Prostate gland (tissue), 2 donors: ENCODE data around the gene ZNF540. TPM values are rescaled to one million over a fixed set of nuclear protein-coding genes. Genes with fewer than 3 reads are reported as not detected.
A peak's percentile ranks its signal among the peaks of the same experiment; 100 is the strongest.

ENCODE experiments used
- DNase-seq: peaks from one replicate; pipeline ENCODE4 v3.0.0-alpha.2; 2019; ENCODE audit warnings: low spot score
- H3K27ac ChIP-seq, 2 donors: fragments of 200-600 bp; sonication (generic); 2 replicates each; pipeline ENCODE4 v1.5.1; 2017 to 2019
- H3K27me3 ChIP-seq: fragments of 200-600 bp; sonication (generic); replicated peaks from 2 replicates; pipeline ENCODE4 v1.5.1; 2019; ENCODE audit not compliant: insufficient read depth
- H3K36me3 ChIP-seq, 2 donors: fragments of 200-600 bp; sonication (generic); 1 replicate in 1 of 2; 2 replicates in 1 of 2; pipeline versions ENCODE4 v1.5.1 to v1.8.1; 2017 to 2019
- H3K4me1 ChIP-seq: fragments of 200-600 bp; sonication (generic); replicated peaks from 2 replicates; pipeline ENCODE4 v1.5.1; 2019
- H3K4me3 ChIP-seq, 2 donors: fragments of 200-600 bp; sonication (generic); 2 replicates each; pipeline ENCODE4 v1.5.1; 2017 to 2019
- H3K9me3 ChIP-seq: fragments of 200-600 bp; sonication (generic); 2 replicates; pipeline ENCODE4 v1.5.1; 2017
- POLR2A ChIP-seq: fragments of 450-650 bp; IDR thresholded peaks from one replicate; pipeline ENCODE4 v1.6.1; 2016; ENCODE audit warnings: antibody characterized with exemption, mild to moderate bottlenecking
- POLR2AphosphoS5 ChIP-seq: sonication (generic); formaldehyde crosslinking; IDR thresholded peaks from one replicate; pipeline ENCODE4 v1.6.1; 2017; ENCODE audit warnings: antibody characterized with exemption
- WGBS: methylation state at CpG from one replicate; pipeline ENCODE4 v1.1.5; 2018; 5-methylcytosine and 5-hydroxymethylcytosine counted together
- intact Hi-C: fragments of 100-400 bp; cut with DNase I; formaldehyde crosslinking; loops from one replicate; pipeline ENCODE4 v1.14.2; 2022
- total RNA-seq, 2 donors: library from RNA; depleted of rRNA; stranded (reverse); fragments of >200 nt; gene quantifications; one replicate each; pipeline ENCODE4 v1.1.0, GENCODE V29; 2016
- TF ChIP-seq, protein P1 (sequence below), 4 experiments: fragments of 200-600 bp in 2 of 4; fragments of 450-650 bp in 2 of 4; sonication (generic) in 2 of 4; IDR thresholded peaks; 1 replicate in 3 of 4; 2 replicates in 1 of 4; pipeline ENCODE4 v1.5.1; 2016 to 2019; ENCODE audit warnings: antibody characterized with exemption in 4 of 4, mild to moderate bottlenecking in 2 of 4, moderate library complexity in 2 of 4

ZNF540 gene
- total RNA-seq, 2 donors from 2014 or later, result 2.9 to 3.1 TPM

- no peak for DNase-seq
- no peak overlapping the region for H3K27ac ChIP-seq
- peaks cover 5% of the 10 kb centered on the region in 2 donors for H3K36me3 ChIP-seq
- TF ChIP-seq, protein P1, sequence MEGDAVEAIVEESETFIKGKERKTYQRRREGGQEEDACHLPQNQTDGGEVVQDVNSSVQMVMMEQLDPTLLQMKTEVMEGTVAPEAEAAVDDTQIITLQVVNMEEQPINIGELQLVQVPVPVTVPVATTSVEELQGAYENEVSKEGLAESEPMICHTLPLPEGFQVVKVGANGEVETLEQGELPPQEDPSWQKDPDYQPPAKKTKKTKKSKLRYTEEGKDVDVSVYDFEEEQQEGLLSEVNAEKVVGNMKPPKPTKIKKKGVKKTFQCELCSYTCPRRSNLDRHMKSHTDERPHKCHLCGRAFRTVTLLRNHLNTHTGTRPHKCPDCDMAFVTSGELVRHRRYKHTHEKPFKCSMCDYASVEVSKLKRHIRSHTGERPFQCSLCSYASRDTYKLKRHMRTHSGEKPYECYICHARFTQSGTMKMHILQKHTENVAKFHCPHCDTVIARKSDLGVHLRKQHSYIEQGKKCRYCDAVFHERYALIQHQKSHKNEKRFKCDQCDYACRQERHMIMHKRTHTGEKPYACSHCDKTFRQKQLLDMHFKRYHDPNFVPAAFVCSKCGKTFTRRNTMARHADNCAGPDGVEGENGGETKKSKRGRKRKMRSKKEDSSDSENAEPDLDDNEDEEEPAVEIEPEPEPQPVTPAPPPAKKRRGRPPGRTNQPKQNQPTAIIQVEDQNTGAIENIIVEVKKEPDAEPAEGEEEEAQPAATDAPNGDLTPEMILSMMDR (IDR thresholded peaks at IDR 0.05), result no peak
- TF ChIP-seq POLR2A, result no peak
- TF ChIP-seq POLR2AphosphoS5, result no peak
- no peaks in the 10 kb centered on the region for H3K27me3 ChIP-seq
- H3K4me1 ChIP-seq, result no peaks in the 10 kb centered on the region
- H3K4me3 ChIP-seq, result no peak overlapping the region
- intact Hi-C loops, result no loop called here
- H3K9me3 ChIP-seq, result peaks cover 6% of the 10 kb centered on the region
Observed at GRCh38 chr19:37565370-37565669, 29.4 kb upstream of the ZNF540 start.

- Histone ChIP-seq H3K27ac (no peak overlapping the region), H3K4me3 (no peak overlapping the region), H3K9me3 (no peaks in the 10 kb centered on the region), H3K27me3 (no peaks in the 10 kb centered on the region), H3K4me1 (no peaks in the 10 kb centered on the region), H3K36me3 (no peaks in the 10 kb centered on the region)
- intact Hi-C loops, result no loop called here
- DNase-seq, result no peak
- TF ChIP-seq, protein P1 (IDR thresholded peaks at IDR 0.05), result no peak
Observed at GRCh38 chr19:37572203-37572602, 22.5 kb upstream of the ZNF540 start.

DNA sequence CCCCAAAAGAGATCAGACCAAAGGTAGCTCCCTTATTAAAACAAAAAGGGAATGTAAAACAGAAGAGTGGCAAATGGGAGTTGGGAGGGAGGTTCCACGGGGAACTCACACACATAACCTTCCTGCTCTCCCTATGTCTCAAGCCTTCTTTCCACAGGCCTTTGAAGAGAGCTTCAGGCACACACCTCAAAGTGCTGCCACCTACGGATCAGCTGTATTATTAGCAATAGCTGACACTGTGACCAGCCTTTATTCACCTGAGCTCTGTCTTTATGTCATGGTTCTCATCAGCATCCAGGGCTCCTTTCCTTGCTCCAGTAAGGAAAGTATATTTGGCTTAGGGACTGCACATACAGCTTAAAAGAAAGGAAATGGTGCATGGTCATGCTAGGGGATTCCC lies 11.3 kb upstream of the ZNF540 start:
- intact Hi-C loops, result no loop called here
- Histone ChIP-seq H3K27ac (no peak overlapping the region), H3K4me1 (no peaks in the 10 kb centered on the region), H3K4me3 (no peak overlapping the region), H3K9me3 (no peaks in the 10 kb centered on the region), H3K36me3 (peaks cover 0 to 31% of the 10 kb centered on the region in 2 donors), H3K27me3 (no peaks in the 10 kb centered on the region)
- no peak for DNase-seq
- WGBS, result 69% methylated on average over 2 of the region's 2 CpGs
- TF ChIP-seq, protein P1 (IDR thresholded peaks at IDR 0.05), result no peak
- no peak for TF ChIP-seq POLR2A
- TF ChIP-seq POLR2AphosphoS5, result no peak

DNA sequence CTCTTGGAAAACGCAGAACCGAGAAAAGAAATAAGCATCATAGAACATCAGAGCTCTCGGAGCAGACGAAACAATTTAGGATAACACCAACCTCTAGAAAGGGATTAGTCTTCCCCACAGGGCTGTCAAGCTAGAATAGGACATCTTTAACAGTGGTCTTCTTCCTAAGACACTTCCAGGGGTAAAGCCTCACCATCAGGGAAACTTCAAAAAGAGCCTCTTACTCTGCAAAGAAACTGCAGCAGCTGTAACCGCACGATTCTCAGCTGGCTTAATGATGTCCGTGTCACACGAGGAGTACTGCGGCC lies 726 bp upstream of the ZNF540 start:
- DNase-seq, result no peak
- intact Hi-C loops, result loop anchor here (2.0 to 10.0 kb wide), 2 partner anchors 125 to 279 kb away; partner anchors contain the start of gene ZNF570
- no peaks in the 10 kb centered on the region for H3K36me3 ChIP-seq
- H3K27me3 ChIP-seq, result no peaks in the 10 kb centered on the region
- TF ChIP-seq, protein P1 (IDR thresholded peaks at IDR 0.05), result no peak
- TF ChIP-seq POLR2A (no peak), POLR2AphosphoS5 (no peak)
- H3K27ac ChIP-seq, result peak overlapping the region; percentile 94 to 96
- no peaks in the 10 kb centered on the region for H3K4me1 ChIP-seq
- H3K9me3 ChIP-seq, result no peaks in the 10 kb centered on the region
- peak overlapping the region; percentile 47 to 73 for H3K4me3 ChIP-seq
- 3% methylated on average over 9 of the region's 9 CpGs for WGBS

DNA sequence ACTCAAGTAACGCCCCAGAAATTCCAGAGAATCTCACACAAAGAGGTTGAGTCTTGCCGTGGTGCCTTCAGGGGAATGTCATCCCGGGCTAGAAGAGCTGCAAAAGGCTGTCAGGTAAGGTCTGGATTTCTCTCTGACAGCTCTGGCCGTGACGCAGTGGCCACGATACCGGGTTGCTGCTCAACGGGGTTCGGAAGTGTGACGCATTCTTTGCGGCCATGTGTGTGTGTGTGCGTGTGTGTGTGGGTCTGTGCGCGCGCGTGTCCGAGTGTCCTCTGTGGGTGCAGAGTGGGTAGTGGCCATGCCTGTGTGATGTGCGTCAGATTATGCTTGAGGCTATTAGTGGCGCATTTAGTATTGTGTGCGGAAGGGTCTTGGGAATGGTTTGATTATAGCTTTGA lies 306 bp downstream of the ZNF540 start:
- Histone ChIP-seq H3K4me1 (no peaks in the 10 kb centered on the region), H3K4me3 (peak overlapping the region; percentile 47 to 73), H3K27me3 (no peaks in the 10 kb centered on the region), H3K36me3 (peaks cover 0 to 3% of the 10 kb centered on the region in 2 donors), H3K27ac (peak overlapping the region; percentile 94 to 96), H3K9me3 (no peaks in the 10 kb centered on the region)
- TF ChIP-seq, protein P1 (IDR thresholded peaks at IDR 0.05), result no peak
- TF ChIP-seq POLR2A, result no peak
- DNase-seq, result peak; percentile 50
- 0% methylated on average over 20 of the region's 20 CpGs for WGBS
- intact Hi-C loops, result loop anchor here (2.0 to 10.0 kb wide), 2 partner anchors 126 to 280 kb away; partner anchors contain the start of gene ZNF570
